Left ventricle myocardium inferior (tissue), 1 donor: ENCODE data around the gene NOPCHAP1. TPM values are rescaled to one million over a fixed set of nuclear protein-coding genes. Genes with fewer than 3 reads are reported as not detected.

Source experiments
- DNase-seq: peaks from one replicate; pipeline ENCODE4 v3.0.0-alpha.2; 2020
- H3K27ac ChIP-seq: fragments of 200-600 bp; replicated peaks from 2 replicates; pipeline ENCODE4 v1.8.0; 2021
- H3K27me3 ChIP-seq: fragments of 200-600 bp; 2 replicates; pipeline ENCODE4 v1.8.0; 2021; ENCODE audit warnings: low read depth
- H3K36me3 ChIP-seq: fragments of 200-600 bp; 2 replicates; pipeline ENCODE4 v1.8.0; 2021
- H3K4me1 ChIP-seq: fragments of 200-600 bp; 2 replicates; pipeline ENCODE4 v1.8.0; 2021
- H3K4me3 ChIP-seq: fragments of 200-600 bp; 2 replicates; pipeline ENCODE4 v1.8.0; 2021; ENCODE audit warnings: mild to moderate bottlenecking, moderate library complexity
- H3K9me3 ChIP-seq: fragments of 200-600 bp; replicated peaks from 2 replicates; pipeline ENCODE4 v1.8.0; 2021
- intact Hi-C: fragments of 100-400 bp; cut with micrococcal nuclease; formaldehyde crosslinking; loops from one replicate; pipeline ENCODE4 v1.11.0; 2022
- total RNA-seq: library from RNA; stranded (reverse); fragmentation: NEBNext Ultra II Directional; extraction: Animal tissue kit (Norgen Biotek cat#: 25700); gene quantifications from one replicate; pipeline ENCODE4 v1.2.1, GENCODE V29; 2021
- TF ChIP-seq, protein P1 (sequence below): fragments of 200-600 bp; IDR thresholded peaks from 2 replicates; pipeline ENCODE4 v1.8.0; 2021; ENCODE audit warnings: antibody characterized with exemption, mild to moderate bottlenecking, borderline replicate concordance
- donor health status: DM: no; HTN: yes; CAD: no; lungs with severe emphysema.

NOPCHAP1 gene
- total RNA-seq, 1 donor from 2014 or later: 11.1 TPM

DNA sequence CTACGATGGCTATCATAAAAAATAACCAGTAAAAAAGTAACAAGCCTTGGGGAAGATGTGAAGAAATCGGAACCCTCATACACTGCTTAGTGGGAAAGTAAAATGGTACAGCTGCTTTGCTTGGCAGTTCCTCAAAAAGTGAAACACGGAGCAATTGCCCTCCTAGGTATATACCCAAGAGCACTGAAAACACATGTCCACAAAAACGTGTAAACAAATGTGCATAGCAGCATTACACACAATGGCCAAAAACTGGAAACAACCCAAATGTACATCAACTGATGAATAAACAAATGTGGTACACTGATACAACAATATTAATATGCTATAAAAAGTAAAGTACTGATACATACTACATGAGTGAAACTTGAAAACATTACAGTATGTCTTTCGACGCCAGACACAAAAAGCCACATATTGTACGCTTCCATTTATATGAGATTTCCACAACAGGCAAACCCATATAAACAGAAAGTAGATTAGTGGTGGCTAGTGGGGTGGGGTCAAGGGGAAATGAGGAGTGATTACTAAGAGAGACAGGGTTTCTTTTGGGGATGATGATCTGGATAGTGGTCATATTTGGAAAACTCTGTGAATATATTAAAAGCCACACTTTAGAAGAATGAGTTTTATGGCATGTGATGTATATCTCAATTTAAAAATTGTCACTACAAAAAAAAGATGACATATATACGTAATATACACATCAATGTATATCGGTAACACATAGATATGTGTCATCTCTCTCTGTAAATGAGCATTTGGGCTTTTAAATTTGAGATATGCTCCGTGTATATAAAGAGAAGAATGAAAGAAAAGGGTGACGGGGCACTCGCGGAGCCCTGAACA, 29.0 kb upstream of the NOPCHAP1 start:
- TF ChIP-seq, protein P1, sequence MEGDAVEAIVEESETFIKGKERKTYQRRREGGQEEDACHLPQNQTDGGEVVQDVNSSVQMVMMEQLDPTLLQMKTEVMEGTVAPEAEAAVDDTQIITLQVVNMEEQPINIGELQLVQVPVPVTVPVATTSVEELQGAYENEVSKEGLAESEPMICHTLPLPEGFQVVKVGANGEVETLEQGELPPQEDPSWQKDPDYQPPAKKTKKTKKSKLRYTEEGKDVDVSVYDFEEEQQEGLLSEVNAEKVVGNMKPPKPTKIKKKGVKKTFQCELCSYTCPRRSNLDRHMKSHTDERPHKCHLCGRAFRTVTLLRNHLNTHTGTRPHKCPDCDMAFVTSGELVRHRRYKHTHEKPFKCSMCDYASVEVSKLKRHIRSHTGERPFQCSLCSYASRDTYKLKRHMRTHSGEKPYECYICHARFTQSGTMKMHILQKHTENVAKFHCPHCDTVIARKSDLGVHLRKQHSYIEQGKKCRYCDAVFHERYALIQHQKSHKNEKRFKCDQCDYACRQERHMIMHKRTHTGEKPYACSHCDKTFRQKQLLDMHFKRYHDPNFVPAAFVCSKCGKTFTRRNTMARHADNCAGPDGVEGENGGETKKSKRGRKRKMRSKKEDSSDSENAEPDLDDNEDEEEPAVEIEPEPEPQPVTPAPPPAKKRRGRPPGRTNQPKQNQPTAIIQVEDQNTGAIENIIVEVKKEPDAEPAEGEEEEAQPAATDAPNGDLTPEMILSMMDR: no peak
- intact Hi-C loops: no loop called here
- peaks cover 21% of the 10 kb centered on the region for H3K4me1 ChIP-seq
- H3K9me3 ChIP-seq: no peaks in the 10 kb centered on the region
- peak overlapping the region; percentile 87 for H3K4me3 ChIP-seq
- no peak for DNase-seq
- H3K27ac ChIP-seq: peak overlapping the region; percentile 74
- H3K36me3 ChIP-seq: no peaks in the 10 kb centered on the region
- peaks cover 25% of the 10 kb centered on the region for H3K27me3 ChIP-seq

DNA sequence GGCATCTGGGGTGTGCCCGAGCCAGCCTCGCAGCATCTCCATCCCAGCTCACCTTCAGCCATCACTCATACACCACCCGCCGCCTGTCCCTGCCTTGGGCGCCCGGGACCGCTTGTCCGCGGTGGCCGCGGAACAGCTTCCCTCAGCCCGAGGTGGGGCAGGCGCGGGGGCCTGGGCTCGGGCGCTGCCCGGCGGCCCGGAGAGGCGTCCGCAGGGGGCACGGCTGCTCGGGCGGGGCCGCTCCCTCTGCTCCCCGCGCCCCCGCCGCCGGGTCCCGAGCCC, 28.5 kb upstream of the NOPCHAP1 start:
- Histone ChIP-seq H3K4me3 (peak overlapping the region; percentile 87), H3K36me3 (no peaks in the 10 kb centered on the region), H3K4me1 (peaks cover 21% of the 10 kb centered on the region), H3K9me3 (no peaks in the 10 kb centered on the region), H3K27me3 (peaks cover 30% of the 10 kb centered on the region), H3K27ac (peak overlapping the region; percentile 74)
- TF ChIP-seq, protein P1: no peak
- peak; percentile 18 for DNase-seq
- intact Hi-C loops: no loop called here

DNA sequence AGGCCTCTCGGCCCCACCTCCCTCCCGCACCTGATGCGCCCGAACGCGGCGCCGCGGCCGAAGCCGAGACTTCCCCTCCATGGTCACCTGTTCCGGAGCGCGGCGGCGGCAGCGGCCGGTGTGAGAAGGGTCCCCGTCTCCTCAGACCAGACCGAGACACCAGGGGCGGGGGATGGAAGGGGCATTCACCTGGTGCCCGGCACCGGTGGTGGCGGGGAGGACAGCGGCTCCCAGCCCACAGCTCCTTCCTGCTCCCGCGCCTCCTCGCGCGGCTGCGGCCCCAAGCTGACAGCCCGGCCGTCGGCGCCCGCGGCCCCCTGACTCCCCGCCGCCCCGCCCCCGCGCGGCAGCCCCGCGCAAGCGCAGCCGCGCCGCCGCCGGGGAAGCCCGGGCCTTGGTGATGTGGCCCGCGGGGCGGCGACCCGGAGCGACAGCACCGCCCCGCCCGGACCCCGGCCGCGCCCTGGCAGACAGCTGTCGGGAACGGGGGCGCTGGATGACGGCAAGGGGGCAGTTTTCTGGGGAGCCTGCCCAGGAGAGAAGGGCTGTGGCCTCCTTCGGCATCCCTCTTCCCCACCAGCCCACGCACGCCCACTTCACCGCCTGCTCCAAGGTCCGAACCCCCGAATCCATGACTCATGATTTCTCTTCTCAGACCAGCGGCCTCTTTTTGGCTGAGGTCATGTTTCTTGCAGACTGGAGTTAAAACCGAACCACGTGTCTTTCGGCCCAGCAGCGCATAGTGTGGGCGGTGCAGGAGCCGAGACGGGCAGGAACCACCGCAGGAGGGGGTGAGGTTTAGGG, 27.9 kb upstream of the NOPCHAP1 start, which contains the start of gene SLC41A2:
TSS of gene SLC41A2 (minus strand) at position 290 of the 804 bp plus-strand sequence. CDS start 29,763 bp downstream, outside the sequence.
- Histone ChIP-seq H3K36me3 (no peaks in the 10 kb centered on the region), H3K4me3 (peak within 1 kb of the TSS; percentile 87), H3K9me3 (no peaks in the 10 kb centered on the region), H3K4me1 (peaks cover 21% of the 10 kb centered on the region), H3K27me3 (peaks cover 35% of the 10 kb centered on the region), H3K27ac (peak within 1 kb of the TSS; percentile 74)
- intact Hi-C loops: no loop called here
- TF ChIP-seq, protein P1: peak; percentile 49
- peak; percentile 63 for DNase-seq

DNA sequence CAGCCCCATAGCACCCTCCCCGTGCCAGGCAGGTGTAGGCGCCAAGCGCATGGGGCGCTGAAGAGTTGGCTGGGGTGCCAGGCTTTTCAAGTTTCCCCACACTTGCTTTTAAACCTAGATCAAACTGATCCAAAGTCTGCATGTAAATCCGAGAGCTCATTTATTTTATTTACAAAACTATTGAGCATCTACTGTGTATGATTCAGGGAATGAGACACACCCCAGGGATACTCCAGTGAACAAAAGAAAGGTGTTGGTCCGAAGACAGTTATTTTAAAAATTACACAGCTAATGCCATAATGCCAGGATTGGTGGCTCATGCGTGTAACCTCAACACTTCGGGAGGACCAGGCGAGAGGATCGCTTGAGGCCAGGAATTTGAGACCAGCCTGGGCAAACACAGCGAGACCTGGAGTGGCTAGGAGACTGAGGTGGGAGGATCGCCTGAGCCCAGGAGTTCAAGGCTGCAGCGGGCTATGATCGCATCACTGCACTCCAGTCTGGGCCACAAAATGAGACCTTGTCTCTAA, 27.2 kb upstream of the NOPCHAP1 start:
- TF ChIP-seq, protein P1: no peak
- no peak for DNase-seq
- H3K27ac ChIP-seq: peak overlapping the region; percentile 74

DNA sequence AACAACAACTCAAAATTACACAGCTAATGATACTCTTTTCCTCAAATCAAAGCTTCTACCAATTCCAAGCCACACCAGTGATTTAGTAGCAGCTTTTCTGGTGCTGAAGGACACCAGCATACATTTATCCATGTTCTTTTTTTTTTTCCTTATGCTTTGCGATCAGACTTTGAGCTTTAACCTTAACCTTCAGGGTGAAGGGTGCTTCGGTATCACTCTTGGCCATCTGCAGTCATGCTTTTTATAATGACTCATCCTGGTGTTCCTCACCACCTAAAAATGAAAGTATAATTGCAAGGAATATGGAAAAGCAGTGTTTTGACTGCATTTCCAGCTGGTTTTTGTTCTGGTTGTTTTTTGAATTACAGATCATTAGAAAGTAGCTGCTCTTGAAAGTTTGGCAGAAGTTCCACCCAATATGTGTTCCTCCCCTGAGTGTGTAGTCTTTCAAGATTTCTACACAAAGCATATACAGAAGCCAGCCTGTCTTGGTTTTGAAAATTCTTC, 26.7 kb upstream of the NOPCHAP1 start:
- intact Hi-C loops: no loop called here
- peaks cover 21% of the 10 kb centered on the region for H3K4me1 ChIP-seq
- H3K27ac ChIP-seq: no peak overlapping the region

More for the DNA sequence above, 27.2 kb upstream of the NOPCHAP1 start:
- peaks cover 42% of the 10 kb centered on the region for H3K27me3 ChIP-seq
- no peaks in the 10 kb centered on the region for H3K36me3 ChIP-seq
- H3K4me1 ChIP-seq: peaks cover 21% of the 10 kb centered on the region
- peak overlapping the region; percentile 87 for H3K4me3 ChIP-seq
- no peaks in the 10 kb centered on the region for H3K9me3 ChIP-seq
- intact Hi-C loops: no loop called here

More for the DNA sequence above, 26.7 kb upstream of the NOPCHAP1 start:
- TF ChIP-seq, protein P1: no peak
- H3K36me3 ChIP-seq: no peaks in the 10 kb centered on the region
- no peak for DNase-seq
- peak overlapping the region; percentile 87 for H3K4me3 ChIP-seq
- H3K27me3 ChIP-seq: peaks cover 46% of the 10 kb centered on the region
- H3K9me3 ChIP-seq: no peaks in the 10 kb centered on the region
